Measurements from ENCODE around the gene SORL1.

Gene SORL1

GRCh38 chr11:121510438-121510837 lies 58.3 kb downstream of the SORL1 start:
- no peak overlapping the region for H3K23ac ChIP-seq (ENCODE audit: low read length)
- H2BK120ac ChIP-seq (ENCODE audit: low read depth, low read length): no peak overlapping the region
- H3K79me1 ChIP-seq (ENCODE audit: low read length): no peaks in the 10 kb centered on the region
- no peak overlapping the region for H3K4me2 ChIP-seq (ENCODE audit: low read length)
- no peaks in the 10 kb centered on the region for H3K4me1 ChIP-seq (ENCODE audit: control insufficient read depth, low read depth, low read length)
- no peak overlapping the region for H4K8ac ChIP-seq (ENCODE audit: low read depth, low read length)
- DNase-seq: no peak
- no peak overlapping the region for H3K18ac ChIP-seq (ENCODE audit: low read length)
- no peak overlapping the region for H3K27ac ChIP-seq (ENCODE audit: low read depth, low read length)
- H3K79me2 ChIP-seq (ENCODE audit: control insufficient read depth, insufficient read depth, low read length): no peaks in the 10 kb centered on the region
- H3K9ac ChIP-seq (ENCODE audit: low read length): no peak overlapping the region
- no peak overlapping the region for H2AK5ac ChIP-seq (ENCODE audit: low read length)
- H3K36me3 ChIP-seq (ENCODE audit: control insufficient read depth, insufficient read depth, low read length): no peaks in the 10 kb centered on the region
- no peak overlapping the region for H3K56ac ChIP-seq (ENCODE audit: low read length)
- H4K5ac ChIP-seq (ENCODE audit: low read length): no peak overlapping the region
- H2BK15ac ChIP-seq (replicated peaks; ENCODE audit: low read depth): no peak overlapping the region
- no peaks in the 10 kb centered on the region for H3K27me3 ChIP-seq (ENCODE audit: insufficient read depth, low read length, poor library complexity)
- H3K4ac ChIP-seq (ENCODE audit: low read depth, low read length): no peak overlapping the region
- no peak overlapping the region for H3K4me3 ChIP-seq (ENCODE audit: low read length)
- WGBS (ENCODE audit: extremely low coverage, insufficient coverage, low lambda C conversion rate): no CpG with 5 or more reads among the region's 2 CpGs
- no peak overlapping the region for H2BK5ac ChIP-seq (ENCODE audit: low read length)

- no peaks in the 10 kb centered on the region for H3K36me3 ChIP-seq (ENCODE audit: control insufficient read depth, insufficient read depth, low read length)
- H2BK5ac ChIP-seq (ENCODE audit: low read length): no peak overlapping the region
- no peak overlapping the region for H3K56ac ChIP-seq (ENCODE audit: low read length)
- H3K4me1 ChIP-seq (ENCODE audit: control insufficient read depth, low read depth, low read length): no peaks in the 10 kb centered on the region
- no peak overlapping the region for H3K27ac ChIP-seq (ENCODE audit: low read depth, low read length)
- no peak overlapping the region for H2BK15ac ChIP-seq (replicated peaks; ENCODE audit: low read depth)
- H3K79me2 ChIP-seq (ENCODE audit: control insufficient read depth, insufficient read depth, low read length): no peaks in the 10 kb centered on the region
- no peak overlapping the region for H3K4me2 ChIP-seq (ENCODE audit: low read length)
- no peaks in the 10 kb centered on the region for H3K27me3 ChIP-seq (ENCODE audit: insufficient read depth, low read length, poor library complexity)
- no peak overlapping the region for H4K8ac ChIP-seq (ENCODE audit: low read depth, low read length)
- H2BK120ac ChIP-seq (ENCODE audit: low read depth, low read length): no peak overlapping the region
- no peak overlapping the region for H3K4ac ChIP-seq (ENCODE audit: low read depth, low read length)
- DNase-seq: no peak
- H3K79me1 ChIP-seq (ENCODE audit: low read length): no peaks in the 10 kb centered on the region
- no peak overlapping the region for H3K23ac ChIP-seq (ENCODE audit: low read length)
- no CpG with 5 or more reads among the region's 9 CpGs for WGBS (ENCODE audit: extremely low coverage, insufficient coverage, low lambda C conversion rate)
- H3K18ac ChIP-seq (ENCODE audit: low read length): no peak overlapping the region
- no peak overlapping the region for H3K9ac ChIP-seq (ENCODE audit: low read length)
- no peak overlapping the region for H4K5ac ChIP-seq (ENCODE audit: low read length)
- H2AK5ac ChIP-seq (ENCODE audit: low read length): no peak overlapping the region
- no peak overlapping the region for H3K4me3 ChIP-seq (ENCODE audit: low read length)
These were observed 60.7 kb downstream of the SORL1 start for GRCh38 chr11:121512468-121513465.

GRCh38 chr11:121513807-121514206 lies 61.7 kb downstream of the SORL1 start:
- no peaks in the 10 kb centered on the region for H3K27me3 ChIP-seq (ENCODE audit: insufficient read depth, low read length, poor library complexity)
- H4K8ac ChIP-seq (ENCODE audit: low read depth, low read length): no peak overlapping the region
- no peak overlapping the region for H3K9ac ChIP-seq (ENCODE audit: low read length)
- DNase-seq: no peak
- H3K23ac ChIP-seq (ENCODE audit: low read length): no peak overlapping the region
- H3K79me2 ChIP-seq (ENCODE audit: control insufficient read depth, insufficient read depth, low read length): no peaks in the 10 kb centered on the region
- no peak overlapping the region for H4K5ac ChIP-seq (ENCODE audit: low read length)
- H3K27ac ChIP-seq (ENCODE audit: low read depth, low read length): no peak overlapping the region
- H3K4ac ChIP-seq (ENCODE audit: low read depth, low read length): no peak overlapping the region
- no peak overlapping the region for H2BK15ac ChIP-seq (replicated peaks; ENCODE audit: low read depth)
- H3K4me2 ChIP-seq (ENCODE audit: low read length): no peak overlapping the region
- H2AK5ac ChIP-seq (ENCODE audit: low read length): no peak overlapping the region
- H3K56ac ChIP-seq (ENCODE audit: low read length): no peak overlapping the region
- H3K4me1 ChIP-seq (ENCODE audit: control insufficient read depth, low read depth, low read length): no peaks in the 10 kb centered on the region
- H3K36me3 ChIP-seq (ENCODE audit: control insufficient read depth, insufficient read depth, low read length): no peaks in the 10 kb centered on the region
- no peak overlapping the region for H3K4me3 ChIP-seq (ENCODE audit: low read length)
- no peak overlapping the region for H2BK5ac ChIP-seq (ENCODE audit: low read length)
- H2BK120ac ChIP-seq (ENCODE audit: low read depth, low read length): no peak overlapping the region
- no peaks in the 10 kb centered on the region for H3K79me1 ChIP-seq (ENCODE audit: low read length)
- no peak overlapping the region for H3K18ac ChIP-seq (ENCODE audit: low read length)
- no CpG with 5 or more reads among the region's 11 CpGs for WGBS (ENCODE audit: extremely low coverage, insufficient coverage, low lambda C conversion rate)

GRCh38 chr11:121514432-121515334 lies 62.6 kb downstream of the SORL1 start:
- Histone ChIP-seq H2BK5ac (ENCODE audit: low read length) (no peak overlapping the region), H3K4ac (ENCODE audit: low read depth, low read length) (no peak overlapping the region), H3K4me1 (ENCODE audit: control insufficient read depth, low read depth, low read length) (no peaks in the 10 kb centered on the region), H3K4me3 (ENCODE audit: low read length) (no peak overlapping the region), H2BK15ac (replicated peaks; ENCODE audit: low read depth) (no peak overlapping the region), H4K5ac (ENCODE audit: low read length) (no peak overlapping the region), H3K56ac (ENCODE audit: low read length) (no peak overlapping the region), H3K18ac (ENCODE audit: low read length) (no peak overlapping the region), H3K79me2 (ENCODE audit: control insufficient read depth, insufficient read depth, low read length) (no peaks in the 10 kb centered on the region), H4K8ac (ENCODE audit: low read depth, low read length) (no peak overlapping the region), H3K27me3 (ENCODE audit: insufficient read depth, low read length, poor library complexity) (no peaks in the 10 kb centered on the region), H3K9ac (ENCODE audit: low read length) (no peak overlapping the region), H3K79me1 (ENCODE audit: low read length) (no peaks in the 10 kb centered on the region), H3K36me3 (ENCODE audit: control insufficient read depth, insufficient read depth, low read length) (no peaks in the 10 kb centered on the region), H3K27ac (ENCODE audit: low read depth, low read length) (no peak overlapping the region), H2AK5ac (ENCODE audit: low read length) (no peak overlapping the region), H3K4me2 (ENCODE audit: low read length) (no peak overlapping the region), H3K23ac (ENCODE audit: low read length) (no peak overlapping the region), H2BK120ac (ENCODE audit: low read depth, low read length) (no peak overlapping the region)
- no peak for DNase-seq
- WGBS (ENCODE audit: extremely low coverage, insufficient coverage, low lambda C conversion rate): no CpG with 5 or more reads among the region's 17 CpGs

- H4K5ac ChIP-seq (ENCODE audit: low read length): no peak overlapping the region
- no peak overlapping the region for H3K4me2 ChIP-seq (ENCODE audit: low read length)
- no peaks in the 10 kb centered on the region for H3K79me1 ChIP-seq (ENCODE audit: low read length)
- no peak overlapping the region for H2BK5ac ChIP-seq (ENCODE audit: low read length)
- no peak overlapping the region for H2BK120ac ChIP-seq (ENCODE audit: low read depth, low read length)
- no peak overlapping the region for H3K27ac ChIP-seq (ENCODE audit: low read depth, low read length)
- H3K4me3 ChIP-seq (ENCODE audit: low read length): no peak overlapping the region
- no peak overlapping the region for H3K18ac ChIP-seq (ENCODE audit: low read length)
- H3K36me3 ChIP-seq (ENCODE audit: control insufficient read depth, insufficient read depth, low read length): no peaks in the 10 kb centered on the region
- DNase-seq: no peak
- H3K4me1 ChIP-seq (ENCODE audit: control insufficient read depth, low read depth, low read length): no peaks in the 10 kb centered on the region
- H3K79me2 ChIP-seq (ENCODE audit: control insufficient read depth, insufficient read depth, low read length): no peaks in the 10 kb centered on the region
- no peak overlapping the region for H3K9ac ChIP-seq (ENCODE audit: low read length)
- no peak overlapping the region for H3K4ac ChIP-seq (ENCODE audit: low read depth, low read length)
- H2BK15ac ChIP-seq (replicated peaks; ENCODE audit: low read depth): no peak overlapping the region
- H3K56ac ChIP-seq (ENCODE audit: low read length): no peak overlapping the region
- no CpG with 5 or more reads among the region's 2 CpGs for WGBS (ENCODE audit: extremely low coverage, insufficient coverage, low lambda C conversion rate)
- no peak overlapping the region for H4K8ac ChIP-seq (ENCODE audit: low read depth, low read length)
- no peak overlapping the region for H3K23ac ChIP-seq (ENCODE audit: low read length)
- no peak overlapping the region for H2AK5ac ChIP-seq (ENCODE audit: low read length)
- H3K27me3 ChIP-seq (ENCODE audit: insufficient read depth, low read length, poor library complexity): no peaks in the 10 kb centered on the region
These were observed 63.2 kb downstream of the SORL1 start for GRCh38 chr11:121515335-121515671.

Measured in mesendoderm (in vitro differentiated cells).